ENCODE data around the gene MTMR6.
"Not testable (repeated sequence)": the region's sequence is repeated elsewhere in the genome, so short reads cannot be mapped to it uniquely, and the experiment has no call there.

MTMR6 gene

GRCh38 chr13:25286969-25287961 lies at the start of gene MTMR6:
Gene MTMR6 (minus strand): TSS chr13:25287488. CDS start chr13:25287247, 241 bp downstream.
- DNase-seq = peak; percentile 90

DNA sequence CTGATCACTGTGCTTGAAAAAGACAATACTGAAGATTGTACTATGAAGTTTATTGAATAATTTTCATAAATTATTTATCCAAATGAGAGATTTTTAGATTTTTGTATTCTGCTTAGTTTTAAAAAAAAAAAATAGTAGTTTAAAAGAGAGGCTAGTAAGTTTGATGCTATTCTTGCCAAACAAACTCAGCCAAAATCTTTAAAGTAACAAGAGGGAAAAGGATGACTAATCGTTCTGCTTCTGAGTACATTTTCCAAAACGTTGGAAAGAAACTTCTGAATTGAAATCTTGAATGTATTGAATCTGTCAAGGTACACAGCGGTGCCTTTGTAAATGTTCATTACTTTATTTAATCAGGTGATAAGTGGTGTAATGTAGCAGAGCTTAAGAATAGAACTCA lies 48.6 kb upstream of the MTMR6 start:
- DNase-seq = no peak

DNA sequence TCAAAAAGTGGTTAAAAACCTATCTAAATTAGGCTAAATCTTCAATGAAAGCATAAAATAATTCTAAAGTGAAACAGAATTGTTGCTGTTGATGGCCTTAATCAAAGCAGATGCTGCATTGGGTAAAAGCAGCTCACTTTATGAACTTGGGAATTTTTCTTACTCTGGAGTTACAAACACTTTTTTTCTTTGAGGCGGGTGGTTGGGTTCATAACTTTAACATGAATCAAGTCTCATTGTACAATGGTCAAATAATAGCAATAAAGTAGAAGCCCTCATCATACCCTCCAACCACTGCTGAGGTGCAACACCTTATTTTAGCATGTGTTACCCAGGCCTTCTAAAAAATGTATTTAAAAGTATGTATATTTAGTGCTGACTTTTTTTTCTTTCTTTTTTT lies 43.3 kb upstream of the MTMR6 start:
- DNase-seq = no peak

DNA sequence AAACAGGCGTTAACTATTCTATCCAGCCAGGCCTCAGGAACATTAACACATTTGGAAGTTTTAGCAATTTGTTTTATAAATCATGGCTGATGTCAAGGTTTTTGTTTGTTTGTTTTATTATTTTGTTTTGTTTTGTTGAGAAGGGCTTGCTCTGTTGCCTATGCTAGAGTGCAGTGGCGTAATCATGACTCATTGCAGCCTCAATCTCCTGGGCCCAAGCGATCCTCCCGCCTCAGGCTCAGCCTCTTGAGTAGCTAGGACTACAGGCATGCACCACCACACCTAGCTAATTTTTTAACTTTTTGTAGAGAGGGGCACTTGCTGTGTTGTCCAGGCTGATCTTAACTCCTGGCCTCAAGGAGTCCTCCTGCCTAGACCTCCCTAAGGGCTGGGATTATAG lies 42.4 kb upstream of the MTMR6 start:
- DNase-seq = no peak

GRCh38 chr13:25324100-25324499 lies 36.8 kb upstream of the MTMR6 start:
- DNase-seq = no peak

DNA sequence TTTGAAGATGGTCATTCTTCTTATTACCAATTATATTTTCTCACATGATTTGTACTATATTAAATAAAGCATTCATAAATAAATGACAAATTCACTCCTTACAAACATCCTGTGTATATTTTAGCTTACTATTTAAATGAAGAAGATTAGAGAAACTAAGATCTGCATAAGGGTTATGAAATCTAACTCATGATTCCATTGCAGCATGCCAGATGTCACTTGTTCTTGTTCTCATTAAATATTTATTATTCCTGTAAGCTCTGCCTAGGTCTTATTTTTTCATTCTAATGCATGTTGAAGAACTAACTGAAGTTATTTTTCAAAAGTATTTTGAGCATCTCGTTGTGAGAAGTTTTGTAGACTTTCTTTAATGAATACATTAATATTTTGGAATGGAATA lies 32.5 kb upstream of the MTMR6 start:
- no peak for DNase-seq

DNA sequence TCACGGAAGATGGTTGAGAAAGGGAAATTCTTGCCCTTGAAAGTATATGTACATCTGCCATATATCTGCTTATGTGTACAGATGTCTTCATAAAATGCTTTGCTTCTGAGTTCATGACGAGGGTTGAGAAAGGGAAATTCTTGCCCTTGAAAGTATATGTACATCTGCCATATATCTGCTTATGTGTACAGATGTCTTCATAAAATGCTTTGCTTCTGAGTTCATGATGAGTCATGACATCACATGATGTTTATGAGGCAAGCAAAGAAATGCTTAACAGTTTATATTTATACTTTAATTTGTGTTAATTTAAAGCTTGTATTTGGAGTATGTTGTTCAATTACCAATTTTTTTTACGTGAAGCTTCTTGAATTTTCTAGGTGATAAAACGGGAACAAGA lies 31.7 kb upstream of the MTMR6 start:
- DNase-seq = not testable (repeated sequence)

DNA sequence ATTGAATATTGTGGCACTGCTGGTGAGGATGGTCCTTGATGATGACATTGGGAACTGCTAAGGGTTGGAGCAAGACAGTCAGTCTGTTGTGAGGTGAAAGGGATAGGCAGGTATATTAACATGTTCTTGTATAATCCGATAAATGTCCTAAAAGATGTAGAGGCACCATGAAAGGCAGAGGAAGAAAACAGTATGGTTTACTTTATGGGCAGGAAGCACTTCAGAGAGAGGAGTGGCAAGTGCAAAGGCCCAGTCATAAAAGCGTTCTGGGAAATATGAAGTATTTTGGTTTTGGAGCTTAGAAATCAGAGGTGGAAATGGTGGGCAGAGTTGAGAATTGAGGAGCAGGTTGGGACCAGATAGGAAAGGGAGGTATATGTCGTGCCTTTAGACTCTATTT lies 23.6 kb upstream of the MTMR6 start:
- no peak for DNase-seq

DNA sequence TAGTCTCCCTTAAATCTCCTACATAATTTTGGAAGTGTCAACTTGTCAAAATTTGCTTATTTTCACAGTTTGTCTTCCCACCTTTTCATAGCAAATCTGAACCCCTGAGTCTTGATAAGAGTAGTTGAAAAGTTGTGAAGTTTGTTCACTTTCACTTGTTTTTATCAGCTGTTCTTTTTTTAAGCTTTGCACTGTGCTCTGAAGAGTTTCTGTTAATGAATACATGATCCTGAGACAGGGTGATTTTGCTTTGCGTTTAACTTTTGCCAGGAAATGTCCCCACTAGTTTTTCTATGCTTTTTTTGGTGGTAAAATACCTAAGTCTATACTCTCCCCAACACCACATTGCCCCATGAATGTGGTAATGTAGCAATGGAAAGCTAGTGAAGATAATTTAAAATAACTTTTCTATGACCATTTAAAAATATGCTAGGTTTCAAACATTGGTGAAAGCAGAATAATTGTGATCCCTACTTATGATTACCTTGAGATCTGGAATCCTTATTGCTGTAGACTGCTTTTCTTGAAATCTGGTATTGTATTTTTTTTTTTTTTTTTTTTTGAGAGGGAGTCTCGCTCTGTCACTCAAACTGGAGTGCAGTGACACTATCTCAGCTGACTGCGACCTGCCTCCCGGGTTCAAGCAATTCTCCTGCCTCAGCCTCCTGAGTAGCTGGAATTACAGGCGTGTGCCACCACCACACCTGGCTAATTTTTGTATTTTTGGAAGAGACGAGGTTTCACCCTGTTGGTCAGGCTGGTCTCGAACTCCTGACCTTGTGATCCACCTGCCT lies 19.6 kb upstream of the MTMR6 start:
- no peak for DNase-seq

- no peak for DNase-seq
Observed at GRCh38 chr13:25302121-25302520, 14.8 kb upstream of the MTMR6 start.

DNA sequence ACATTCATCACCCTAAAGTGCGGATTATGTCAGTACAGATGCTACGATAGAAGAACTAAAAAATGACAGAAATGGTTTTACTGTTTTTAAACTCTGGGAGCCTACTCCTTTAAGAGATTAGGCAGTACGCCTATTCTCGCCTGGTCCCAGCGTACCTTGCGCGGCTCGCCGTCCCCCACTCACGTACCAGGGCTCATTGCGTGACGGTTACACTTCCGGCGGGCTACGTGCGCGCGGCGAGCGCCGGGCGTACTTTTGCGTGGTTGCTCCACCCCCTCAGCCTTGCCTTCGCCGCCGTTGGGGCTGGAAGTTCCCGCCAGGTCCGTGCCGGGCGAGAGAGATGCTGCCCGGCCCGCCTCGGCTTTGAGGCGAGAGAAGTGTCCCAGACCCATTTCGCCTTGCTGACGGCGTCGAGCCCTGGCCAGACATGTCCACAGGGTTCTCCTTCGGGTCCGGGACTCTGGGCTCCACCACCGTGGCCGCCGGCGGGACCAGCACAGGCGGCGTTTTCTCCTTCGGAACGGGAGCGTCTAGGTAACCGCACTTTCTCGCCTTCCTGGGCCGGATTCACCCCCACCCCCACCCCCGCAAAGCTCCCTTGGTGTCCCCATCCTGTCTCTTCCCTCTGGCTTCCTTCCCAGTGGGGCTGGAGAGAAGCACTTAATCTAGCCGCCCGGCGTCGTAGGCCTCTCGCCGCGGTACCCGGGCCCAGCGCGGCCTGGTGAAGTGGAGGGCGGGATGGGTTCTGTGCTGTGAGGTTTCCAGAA lies 14.2 kb upstream of the MTMR6 start, which contains the start of gene NUP58:
TSS of gene NUP58 (plus strand) at position 279 of the 767 bp plus-strand sequence. CDS start at position 428, 149 bp downstream.
- peak; percentile 92 for DNase-seq

- DNase-seq = no peak
Observed at GRCh38 chr13:25300861-25301346, 13.6 kb upstream of the MTMR6 start.

GRCh38 chr13:25295701-25296100 lies 8.4 kb upstream of the MTMR6 start:
- no peak for DNase-seq

- no peak for DNase-seq
Observed at GRCh38 chr13:25295228-25295627, 7.9 kb upstream of the MTMR6 start.

DNA sequence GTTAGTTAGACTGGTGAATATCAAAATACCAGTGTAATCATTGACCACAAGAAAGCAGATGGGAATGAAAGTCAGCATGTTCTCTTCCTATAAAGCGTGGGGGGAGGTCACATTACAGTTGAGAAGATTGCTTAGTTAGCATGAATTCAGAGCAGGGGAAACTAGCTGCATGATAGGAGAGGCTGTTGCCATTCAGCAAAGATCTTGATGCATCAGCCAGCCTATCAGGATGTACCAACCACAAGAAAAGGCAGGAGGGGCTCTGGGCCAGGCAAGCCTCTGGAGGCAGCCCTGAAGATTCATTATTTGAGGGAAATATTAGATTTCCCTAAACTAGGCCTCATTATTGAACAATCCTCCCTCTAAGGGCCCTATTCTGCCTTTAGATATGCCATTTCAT lies 5.0 kb upstream of the MTMR6 start:
- peak; percentile 85 for DNase-seq

DNA sequence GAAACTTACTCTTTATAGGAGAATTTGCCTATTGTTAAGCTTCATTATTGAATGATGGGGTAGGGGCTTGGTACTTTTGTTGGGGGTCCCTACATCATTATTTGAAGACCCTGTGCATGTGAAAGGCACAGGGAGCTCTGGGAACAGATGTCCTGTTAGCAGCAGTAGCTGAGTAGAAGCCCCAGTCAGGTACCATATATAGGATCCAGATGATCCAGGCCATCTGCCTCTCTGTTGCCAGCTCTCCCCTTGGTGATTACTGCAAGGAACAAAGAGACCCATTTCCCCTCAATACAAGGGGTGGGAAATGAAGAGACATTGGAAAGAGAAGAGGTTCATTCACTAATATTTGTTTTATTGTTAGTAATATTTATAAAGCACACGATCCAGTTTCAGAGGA lies 4.4 kb upstream of the MTMR6 start:
- no peak for DNase-seq

DNA sequence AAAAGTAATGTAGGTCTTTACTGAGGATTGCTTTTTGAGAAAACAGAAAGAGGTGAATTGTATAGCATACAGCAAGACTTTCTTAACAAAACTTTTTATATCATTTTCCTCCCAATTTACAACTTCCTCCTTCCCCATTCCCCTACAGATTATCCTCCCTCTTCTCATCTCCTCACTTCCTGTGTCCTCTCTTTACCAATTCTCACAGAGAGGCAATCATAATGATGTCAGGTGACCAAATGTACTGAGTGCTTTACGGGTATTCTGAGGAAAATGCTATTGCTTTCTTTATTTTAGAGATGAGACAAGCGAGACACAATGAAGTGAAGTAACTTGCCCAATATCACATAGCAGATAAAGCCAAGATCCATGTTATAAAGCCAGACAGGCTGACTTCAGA lies 1.7 kb upstream of the MTMR6 start:
- DNase-seq = peak; percentile 68

GRCh38 chr13:25286308-25286968 lies 850 bp downstream of the MTMR6 start:
- DNase-seq = peak; percentile 12

GRCh38 chr13:25281935-25282332 lies 5.4 kb downstream of the MTMR6 start:
- DNase-seq = no peak

DNA sequence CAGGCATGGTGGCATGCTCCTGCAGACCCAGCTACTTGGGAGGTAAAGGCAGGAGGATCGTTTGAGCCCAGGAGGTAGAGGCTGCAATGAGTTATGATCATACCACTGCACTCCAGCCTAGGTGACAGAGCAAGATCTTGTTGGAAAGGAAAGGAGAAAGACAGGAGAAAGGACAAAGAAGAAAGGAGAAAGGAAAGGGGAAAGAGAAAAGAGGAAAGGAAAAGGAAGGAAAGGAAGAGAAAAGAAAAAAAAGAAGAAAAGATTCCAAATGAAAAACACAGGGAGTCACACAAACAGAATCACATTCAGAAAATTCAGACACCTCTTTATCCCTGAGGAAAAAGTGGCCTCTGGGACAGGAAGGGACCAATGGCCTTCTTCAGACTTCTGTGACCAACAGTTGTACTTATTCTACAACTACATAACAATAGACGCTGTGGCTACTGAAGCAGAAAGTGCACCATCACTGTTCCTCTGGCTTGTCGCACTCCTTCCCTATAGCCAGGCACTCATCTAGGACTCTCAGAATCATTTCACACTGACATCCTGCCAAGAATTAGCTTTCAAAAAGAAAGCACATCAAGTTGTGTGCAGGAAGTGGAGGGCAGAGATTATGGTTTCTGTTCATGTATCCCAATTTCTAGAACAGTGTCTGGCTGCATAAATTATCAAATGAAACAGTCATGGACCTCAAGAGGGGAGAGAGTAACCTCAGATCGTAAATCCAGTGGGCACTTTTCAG lies 5.9 kb downstream of the MTMR6 start:
- peak; percentile 41 for DNase-seq

DNA sequence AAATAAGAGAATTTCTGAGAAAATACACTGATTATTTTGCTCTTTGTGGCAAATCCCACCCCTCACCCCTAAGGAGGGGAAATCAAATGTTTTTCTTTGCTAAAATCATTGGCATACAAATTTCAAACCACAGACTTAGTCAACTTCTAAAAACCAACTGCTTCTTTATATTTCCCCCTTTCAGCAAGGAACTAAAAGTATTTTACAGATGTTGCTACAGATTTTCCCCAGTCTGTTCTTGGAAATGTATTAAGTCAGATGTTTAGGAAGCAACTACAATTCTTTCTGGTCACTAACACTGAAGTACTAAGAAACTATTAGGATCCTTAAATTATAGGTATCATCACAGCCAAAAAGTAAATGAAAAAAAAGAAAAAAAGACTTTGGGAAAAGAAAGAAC lies 6.9 kb downstream of the MTMR6 start:
- no peak for DNase-seq

All from OCI-M1 (cell line).